Left ventricle myocardium inferior (tissue), 1 donor: ENCODE data around the gene NR1H2. TPM values are rescaled to one million over a fixed set of nuclear protein-coding genes. Genes with fewer than 3 reads are reported as not detected.
A peak's percentile ranks its signal among the peaks of the same experiment; 100 is the strongest.

Source experiments
- DNase-seq: peaks from one replicate; pipeline ENCODE4 v3.0.0-alpha.2; 2020
- H3K27ac ChIP-seq: fragments of 200-600 bp; replicated peaks from 2 replicates; pipeline ENCODE4 v1.8.0; 2021
- H3K27me3 ChIP-seq: fragments of 200-600 bp; 2 replicates; pipeline ENCODE4 v1.8.0; 2021; ENCODE audit warnings: low read depth
- H3K36me3 ChIP-seq: fragments of 200-600 bp; 2 replicates; pipeline ENCODE4 v1.8.0; 2021
- H3K4me1 ChIP-seq: fragments of 200-600 bp; 2 replicates; pipeline ENCODE4 v1.8.0; 2021
- H3K4me3 ChIP-seq: fragments of 200-600 bp; 2 replicates; pipeline ENCODE4 v1.8.0; 2021; ENCODE audit warnings: mild to moderate bottlenecking, moderate library complexity
- H3K9me3 ChIP-seq: fragments of 200-600 bp; replicated peaks from 2 replicates; pipeline ENCODE4 v1.8.0; 2021
- intact Hi-C: fragments of 100-400 bp; cut with micrococcal nuclease; formaldehyde crosslinking; loops from one replicate; pipeline ENCODE4 v1.11.0; 2022
- total RNA-seq: library from RNA; stranded (reverse); fragmentation: NEBNext Ultra II Directional; extraction: Animal tissue kit (Norgen Biotek cat#: 25700); gene quantifications from one replicate; pipeline ENCODE4 v1.2.1, GENCODE V29; 2021
- TF ChIP-seq, protein P1 (sequence below): fragments of 200-600 bp; IDR thresholded peaks from 2 replicates; pipeline ENCODE4 v1.8.0; 2021; ENCODE audit warnings: antibody characterized with exemption, mild to moderate bottlenecking, borderline replicate concordance
- donor health status: DM: no; HTN: yes; CAD: no; lungs with severe emphysema.

The NR1H2 gene
- total RNA-seq, 1 donor from 2014 or later, result 71.6 TPM

- H3K9me3 ChIP-seq, result no peaks in the 10 kb centered on the region
- H3K27ac ChIP-seq, result peak overlapping the region; percentile 58
- peak overlapping the region; percentile 78 for H3K4me3 ChIP-seq
- H3K4me1 ChIP-seq, result peaks cover 27% of the 10 kb centered on the region
- TF ChIP-seq, protein P1, sequence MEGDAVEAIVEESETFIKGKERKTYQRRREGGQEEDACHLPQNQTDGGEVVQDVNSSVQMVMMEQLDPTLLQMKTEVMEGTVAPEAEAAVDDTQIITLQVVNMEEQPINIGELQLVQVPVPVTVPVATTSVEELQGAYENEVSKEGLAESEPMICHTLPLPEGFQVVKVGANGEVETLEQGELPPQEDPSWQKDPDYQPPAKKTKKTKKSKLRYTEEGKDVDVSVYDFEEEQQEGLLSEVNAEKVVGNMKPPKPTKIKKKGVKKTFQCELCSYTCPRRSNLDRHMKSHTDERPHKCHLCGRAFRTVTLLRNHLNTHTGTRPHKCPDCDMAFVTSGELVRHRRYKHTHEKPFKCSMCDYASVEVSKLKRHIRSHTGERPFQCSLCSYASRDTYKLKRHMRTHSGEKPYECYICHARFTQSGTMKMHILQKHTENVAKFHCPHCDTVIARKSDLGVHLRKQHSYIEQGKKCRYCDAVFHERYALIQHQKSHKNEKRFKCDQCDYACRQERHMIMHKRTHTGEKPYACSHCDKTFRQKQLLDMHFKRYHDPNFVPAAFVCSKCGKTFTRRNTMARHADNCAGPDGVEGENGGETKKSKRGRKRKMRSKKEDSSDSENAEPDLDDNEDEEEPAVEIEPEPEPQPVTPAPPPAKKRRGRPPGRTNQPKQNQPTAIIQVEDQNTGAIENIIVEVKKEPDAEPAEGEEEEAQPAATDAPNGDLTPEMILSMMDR, result no peak
- intact Hi-C loops, result no loop called here
- no peaks in the 10 kb centered on the region for H3K36me3 ChIP-seq
- peaks cover 74% of the 10 kb centered on the region for H3K27me3 ChIP-seq
- DNase-seq, result no peak
These were observed 54.7 kb downstream of the NR1H2 start for GRCh38 chr19:50430888-50431342.

DNA sequence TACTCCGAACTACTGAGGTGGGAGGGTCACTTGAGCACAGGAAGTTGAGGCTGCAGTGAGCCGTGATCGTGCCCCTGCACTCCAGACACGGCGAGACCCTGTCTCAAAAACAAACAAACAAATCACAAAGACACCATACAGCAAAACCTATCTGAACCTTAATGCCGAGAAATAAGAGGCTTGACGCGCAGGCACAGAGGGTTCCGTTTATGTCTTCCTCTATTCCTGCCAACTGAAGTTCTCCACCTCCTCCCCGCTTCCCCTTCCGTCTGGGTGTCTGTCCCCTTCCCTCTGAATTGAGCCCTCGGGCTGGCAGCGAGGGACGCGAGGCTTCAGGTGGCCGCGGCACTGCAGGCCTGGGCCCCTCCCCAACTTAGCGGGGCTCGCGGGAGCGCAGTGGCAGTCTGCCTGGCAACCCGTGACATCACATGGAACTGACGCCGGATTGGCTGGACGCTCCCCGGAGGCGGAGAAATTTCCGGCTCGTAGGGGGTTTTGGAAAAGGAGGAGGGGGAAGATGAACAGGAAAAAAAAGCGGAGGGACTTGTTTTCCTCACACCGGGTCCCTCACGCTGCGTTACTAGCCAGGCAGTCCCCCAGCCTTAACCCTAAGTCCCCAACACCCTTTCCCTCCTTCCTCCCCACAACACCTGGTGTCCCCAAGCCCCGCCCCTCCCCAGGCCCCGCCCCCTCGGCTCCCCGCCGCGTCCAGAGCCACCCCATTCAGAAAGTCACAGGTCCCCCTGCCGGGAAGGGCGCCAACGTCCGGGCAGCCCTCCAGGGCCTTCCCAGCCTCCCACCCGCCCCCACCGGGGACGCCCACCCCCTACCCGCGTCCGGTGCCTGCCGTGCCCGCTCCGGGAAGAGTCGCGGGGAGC, 55.3 kb downstream of the NR1H2 start:
- no peaks in the 10 kb centered on the region for H3K9me3 ChIP-seq
- peaks cover 74% of the 10 kb centered on the region for H3K27me3 ChIP-seq
- no peaks in the 10 kb centered on the region for H3K36me3 ChIP-seq
- peaks cover 27% of the 10 kb centered on the region for H3K4me1 ChIP-seq
- peak overlapping the region; percentile 78 for H3K4me3 ChIP-seq
- peak overlapping the region; percentile 58 for H3K27ac ChIP-seq
- peak; percentile 84 for DNase-seq
- TF ChIP-seq, protein P1, result no peak
- intact Hi-C loops, result no loop called here

DNA sequence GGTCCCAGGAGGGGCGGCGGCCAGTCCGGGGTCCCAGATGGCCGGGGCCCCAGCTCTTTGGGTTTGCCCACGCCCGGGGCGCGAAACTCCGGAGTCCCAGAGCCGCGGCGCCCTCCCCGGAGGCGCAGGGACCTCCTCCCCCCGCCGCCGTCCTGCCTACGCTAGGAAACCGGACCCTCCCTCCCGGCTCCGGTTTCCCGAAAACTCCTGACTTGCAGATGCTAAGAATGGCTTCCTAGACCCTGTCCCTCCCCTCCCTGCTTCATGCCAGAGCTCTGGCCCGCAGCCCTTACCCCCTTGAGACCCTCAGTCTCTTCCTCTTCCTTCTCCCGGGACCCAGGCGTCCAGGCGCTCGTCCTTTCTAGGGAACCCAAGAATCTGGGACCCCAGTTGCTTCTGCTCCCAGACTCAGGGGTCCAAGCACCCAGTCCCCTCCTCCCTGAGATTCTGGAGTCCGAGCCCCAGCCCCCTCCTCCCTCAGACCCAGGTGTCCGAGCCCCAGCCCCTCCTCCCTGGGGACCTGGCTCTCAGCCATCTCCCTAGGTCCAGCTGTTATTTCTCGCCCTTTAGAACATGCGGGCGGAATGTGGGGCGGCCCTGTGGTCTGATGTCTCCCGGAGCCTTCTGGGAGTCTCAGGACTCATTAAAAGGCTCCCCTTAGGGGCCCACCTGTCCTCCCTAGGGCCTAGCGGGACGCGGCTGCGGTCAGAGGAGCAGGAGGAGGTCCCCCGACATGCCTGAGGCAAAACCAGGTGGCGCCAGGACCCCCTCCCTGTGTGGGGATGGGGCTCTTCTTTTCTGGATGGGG, 56.2 kb downstream of the NR1H2 start, which contains the start of gene MYBPC2:
MYBPC2 (plus strand) TSS at position 672 of the 808 bp plus-strand sequence; CDS start at position 734, 62 bp downstream.
- Histone ChIP-seq H3K36me3 (no peaks in the 10 kb centered on the region), H3K4me3 (peak within 1 kb of the TSS; percentile 78), H3K4me1 (peaks cover 27% of the 10 kb centered on the region), H3K27me3 (peaks cover 71% of the 10 kb centered on the region), H3K27ac (peak within 1 kb of the TSS; percentile 58), H3K9me3 (no peaks in the 10 kb centered on the region)
- intact Hi-C loops, result no loop called here
- no peak for DNase-seq
- TF ChIP-seq, protein P1, result no peak

Other genes with a start within 250 kb of the NR1H2 start
- gene IZUMO2, start 213.2 kb upstream of the NR1H2 start, total RNA-seq, result not detected
- 115 TPM for gene MYH14, start 172.8 kb upstream of the NR1H2 start, total RNA-seq
- 2.6 TPM for gene KCNC3, start 47.1 kb upstream of the NR1H2 start, total RNA-seq
- gene NAPSA, start 10.8 kb upstream of the NR1H2 start, total RNA-seq, result 0.05 TPM
- gene POLD1, start 7.9 kb downstream of the NR1H2 start, total RNA-seq, result 10.8 TPM
- not detected for gene SPIB, start 42.5 kb downstream of the NR1H2 start, total RNA-seq
- not detected for gene MYBPC2, start 56.4 kb downstream of the NR1H2 start, total RNA-seq
- gene EMC10, start 100.0 kb downstream of the NR1H2 start, total RNA-seq, result 97.7 TPM
- gene GARIN5A, start 100.4 kb downstream of the NR1H2 start, total RNA-seq, result 1.3 TPM
- 28.6 TPM for gene JOSD2, start 134.7 kb downstream of the NR1H2 start, total RNA-seq
- gene ASPDH, start 137.5 kb downstream of the NR1H2 start, total RNA-seq, result not detected
- gene LRRC4B, start 192.0 kb downstream of the NR1H2 start, total RNA-seq, result 0.47 TPM